Endothelial cell of umbilical vein (primary cell): ENCODE data around the gene IGFL1. TPM values are rescaled to one million over a fixed set of nuclear protein-coding genes. Genes with fewer than 3 reads are reported as not detected.

ENCODE experiments used
- BruUV-seq: library from RNA; stranded (reverse); fragments of 400-500 nt; replicated peaks from 2 replicates; lab custom pipeline; 2021; lab: Mats Ljungman, UMichigan
- CTCF ChIA-PET: fragments of 300-600, 350-600 bp; sonication (Branson Sonifier 250); formaldehyde crosslinking; loops from one replicate; lab custom pipeline; 2021; ENCODE audit warnings: antibody characterized with exemption, inconsistent platforms; lab: Charles Lee
- POLR2A ChIA-PET: fragments of 300-600, 350-600 bp; sonication (Branson Sonifier 250); formaldehyde crosslinking; loops from one replicate; lab custom pipeline; 2021; ENCODE audit warnings: antibody characterized with exemption, inconsistent platforms; lab: Charles Lee
- DNase-seq: peaks from one replicate; pipeline ENCODE4 v3.0.0-alpha.2; 2011; ENCODE audit warnings: low read depth, low spot score
- FAIRE-seq: peaks from 2 replicates; lab custom pipeline; 2011; peaks lifted over from hg19 to GRCh38; lab: Jason Lieb, UNC
- H2AFZ ChIP-seq: 2 replicates; pipeline ENCODE4 v1.6.0; 2012; ENCODE audit warnings: low read depth, low read length, control low read depth, inconsistent platforms
- H3K27ac ChIP-seq: 2 replicates; pipeline ENCODE4 v1.5.1; 2011; ENCODE audit warnings: low read depth, mild to moderate bottlenecking, control low read depth, low read length, moderate library complexity; ENCODE audit not compliant: insufficient read depth
- H3K27me3 ChIP-seq, 2 experiments: 2 replicates each; pipeline versions ENCODE4 v1.6.0 to v1.6.1; 2011; ENCODE audit warnings: low read length in 2 of 2, mixed read lengths in 1 of 2; ENCODE audit not compliant: control insufficient read depth in 2 of 2, insufficient read depth in 2 of 2
- H3K36me3 ChIP-seq, 2 experiments: 2 replicates in 1 of 2; 3 replicates in 1 of 2; pipeline ENCODE4 v1.5.1; 2011; ENCODE audit warnings: low read length in 2 of 2, mild to moderate bottlenecking in 1 of 2, moderate library complexity in 1 of 2; ENCODE audit not compliant: control insufficient read depth in 2 of 2, insufficient read depth in 2 of 2; ENCODE audit errors: extremely low read depth in 1 of 2
- H3K4me1 ChIP-seq: 3 replicates; pipeline ENCODE4 v1.5.1; 2011; ENCODE audit warnings: mild to moderate bottlenecking, low read length; ENCODE audit not compliant: control insufficient read depth, insufficient read depth; ENCODE audit errors: extremely low read depth
- H3K4me2 ChIP-seq: 2 replicates; pipeline ENCODE4 v1.6.1; 2011; ENCODE audit warnings: low read length, control low read depth, mixed read lengths; ENCODE audit not compliant: insufficient read depth
- H3K4me3 ChIP-seq, 3 experiments: fragments of 200-600 bp in 1 of 3; sonication (generic), shearing (Covaris generic) in 1 of 3; replicated peaks in 1 of 3; 2 replicates each; pipeline ENCODE4 v1.5.1; 2011 to 2016; ENCODE audit warnings: control low read depth in 3 of 3, low read length in 3 of 3, mild to moderate bottlenecking in 2 of 3, inconsistent platforms in 1 of 3, low read depth in 1 of 3, moderate library complexity in 1 of 3; ENCODE audit not compliant: insufficient read depth in 1 of 3
- H3K79me2 ChIP-seq: 2 replicates; pipeline ENCODE4 v1.6.0; 2012; ENCODE audit warnings: low read length, inconsistent platforms; ENCODE audit not compliant: control insufficient read depth, insufficient read depth
- H3K9ac ChIP-seq: replicated peaks from 2 replicates; pipeline ENCODE3; 2011; ENCODE audit warnings: low read length, control low read depth; ENCODE audit not compliant: insufficient read depth; ENCODE audit errors: extremely low read depth
- H3K9me1 ChIP-seq: replicated peaks from 3 replicates; pipeline ENCODE4 v1.6.0; 2011; ENCODE audit warnings: mild to moderate bottlenecking, low read length; ENCODE audit not compliant: control insufficient read depth, insufficient read depth; ENCODE audit errors: extremely low read depth
- H3K9me3 ChIP-seq: replicated peaks from 2 replicates; pipeline ENCODE4 v1.5.1; 2012; ENCODE audit warnings: low read length, inconsistent platforms; ENCODE audit not compliant: control insufficient read depth, insufficient read depth
- H4K20me1 ChIP-seq: replicated peaks from 2 replicates; pipeline ENCODE3; 2011; ENCODE audit warnings: mild to moderate bottlenecking, low read length; ENCODE audit not compliant: control insufficient read depth, insufficient read depth; ENCODE audit errors: extremely low read depth
- CTCF ChIP-seq, 2 donors: IDR thresholded peaks; 1 replicate in 1 of 2; 2 replicates in 1 of 2; pipeline ENCODE4 v1.5.1; 2011; ENCODE audit warnings: low read length in 2 of 2, mild to moderate bottlenecking in 2 of 2, moderate library complexity in 2 of 2, control low read depth in 1 of 2, inconsistent platforms in 1 of 2, low read depth in 1 of 2; ENCODE audit not compliant: insufficient read depth in 1 of 2; ENCODE audit errors: extremely low read depth in 1 of 2
- EZH2 ChIP-seq: IDR thresholded peaks from 2 replicates; pipeline ENCODE4 v1.6.1; 2012; ENCODE audit warnings: borderline replicate concordance, low read depth, mild to moderate bottlenecking, moderate library complexity, low read length, inconsistent platforms; ENCODE audit not compliant: severe bottlenecking
- FOS ChIP-seq: IDR thresholded peaks from 2 replicates; pipeline ENCODE4 v1.6.1; 2011; ENCODE audit warnings: mild to moderate bottlenecking, low read length, moderate library complexity, borderline replicate concordance; ENCODE audit not compliant: insufficient read depth
- GATA2 ChIP-seq: IDR thresholded peaks from 2 replicates; pipeline ENCODE4 v1.7.0; 2011; ENCODE audit warnings: low read depth, mild to moderate bottlenecking, moderate library complexity, mixed read lengths, low read length; ENCODE audit not compliant: insufficient read length, insufficient read depth
- JUN ChIP-seq: IDR thresholded peaks from 2 replicates; pipeline ENCODE4 v1.6.1; 2011; ENCODE audit warnings: borderline replicate concordance, low read depth; ENCODE audit not compliant: insufficient read length, insufficient read depth
- MAX ChIP-seq: IDR thresholded peaks from 2 replicates; pipeline ENCODE4 v1.6.1; 2011; ENCODE audit not compliant: insufficient read depth, insufficient read length
- MYC ChIP-seq: IDR thresholded peaks from one replicate; pipeline ENCODE4 v1.6.1; 2011; ENCODE audit warnings: mild to moderate bottlenecking, low read depth, low read length
- POLR2A ChIP-seq: IDR thresholded peaks from 2 replicates; pipeline ENCODE4 v1.6.1; 2012; ENCODE audit warnings: low read depth, mild to moderate bottlenecking, control low read depth, low read length
- POLR2AphosphoS5 ChIP-seq: IDR thresholded peaks from 2 replicates; pipeline ENCODE4 v1.6.1; 2012; ENCODE audit warnings: low read depth, mild to moderate bottlenecking, control low read depth, low read length, moderate library complexity; ENCODE audit not compliant: insufficient read depth
- dilution Hi-C: fragments of 300-500 bp; cut with MboI; formaldehyde crosslinking; loops from one replicate; pipeline ENCODE4 v1.15.0; 2019; ENCODE audit warnings: low sequenced_read_pairs; ENCODE audit not compliant: extremely low pct_ligation_motif_present
- intact Hi-C: fragments of 100-400 bp; cut with micrococcal nuclease; formaldehyde crosslinking; loops from one replicate; pipeline ENCODE4 v1.10.0; 2022
- polyA plus RNA-seq, 4 experiments: library from polyadenylated mRNA; depleted of rRNA in 3 of 4; stranded (reverse) in 3 of 4; unstranded in 1 of 4; fragments of >200 nt; gene quantifications; 2 replicates each; pipeline versions ENCODE4 v1.2.1 to v1.2.3, GENCODE V29; 2011 to 2012; ENCODE audit warnings: missing spikeins in 1 of 4
- total RNA-seq: library from RNA; stranded (reverse); gene quantifications from 2 replicates; pipeline ENCODE4 v1.2.3, GENCODE V29; 2021

IGFL1 gene
- total and polyA plus RNA-seq, 2 donors (not counting 3 experiments of a cell fraction or from before 2014, with no cell fraction given): not detected

- peak; percentile 58 for FAIRE-seq
These were observed 11.4 kb upstream of the IGFL1 start for GRCh38 chr19:46218160-46218559.

More at GRCh38 chr19:46218160-46218559, 11.4 kb upstream of the IGFL1 start:
- CTCF ChIA-PET: interaction anchor here (0.9 kb wide), 1 partner anchor 11 kb away, joined by 3 read pairs; no protein-coding TSS in a partner anchor
- BruUV-seq: no TSS peak
- no peaks in the 10 kb centered on the region for H3K79me2 ChIP-seq
- H4K20me1 ChIP-seq: no peaks in the 10 kb centered on the region
- no peak overlapping the region for H2AFZ ChIP-seq
- intact Hi-C loops (no loop called here), dilution Hi-C loops (no loop called here)
- TF ChIP-seq JUN (no peak), MAX (no peak), CTCF (IDR thresholded peaks at IDR 0.05; ENCODE audit: extremely low read depth in 1 of 2, insufficient read depth in 1 of 2, low read depth in 1 of 2, low read length in 2 of 2) (no peak), GATA2 (no peak), POLR2AphosphoS5 (no peak), POLR2A (no peak), MYC (no peak), EZH2 (no peak), FOS (no peak)
- H3K9ac ChIP-seq: no peak overlapping the region
- H3K9me3 ChIP-seq: no peaks in the 10 kb centered on the region
- DNase-seq: peak; percentile 24
- POLR2A ChIA-PET: no interaction called here
- H3K27ac ChIP-seq: no peak overlapping the region
- H3K36me3 ChIP-seq: no peaks in the 10 kb centered on the region
- H3K27me3 ChIP-seq: peaks cover 0 to 2% of the 10 kb centered on the region in 2 experiments
- no peaks in the 10 kb centered on the region for H3K9me1 ChIP-seq
- no peak overlapping the region for H3K4me3 ChIP-seq
- no peak overlapping the region for H3K4me2 ChIP-seq
- no peaks in the 10 kb centered on the region for H3K4me1 ChIP-seq
